ENCODE measurements around the gene HLA-DRA.

GRCh38 chr6:32439139-32439538, 548 bp upstream of the HLA-DRA start:
- TF ChIP-seq CTCF (optimal IDR thresholded peaks at IDR 0.05 in 1 of 3, IDR thresholded peaks at IDR 0.05 in 1 of 3, conservative IDR thresholded peaks at IDR 0.05 in 1 of 3; ENCODE audit: extremely low read depth in 1 of 3, insufficient read depth in 2 of 3, low read length in 3 of 3), result no peak
- TF ChIP-seq EZH2 (IDR thresholded peaks at IDR 0.05; ENCODE audit: low read length), result no peak

Data from keratinocyte (primary cell).